ENCODE results near the gene APOO.
A peak's percentile ranks its signal among the peaks of the same experiment; 100 is the strongest.
"Not testable (repeated sequence)": the region's sequence is repeated elsewhere in the genome, so short reads cannot be mapped to it uniquely, and the experiment has no call there.

APOO gene

DNA sequence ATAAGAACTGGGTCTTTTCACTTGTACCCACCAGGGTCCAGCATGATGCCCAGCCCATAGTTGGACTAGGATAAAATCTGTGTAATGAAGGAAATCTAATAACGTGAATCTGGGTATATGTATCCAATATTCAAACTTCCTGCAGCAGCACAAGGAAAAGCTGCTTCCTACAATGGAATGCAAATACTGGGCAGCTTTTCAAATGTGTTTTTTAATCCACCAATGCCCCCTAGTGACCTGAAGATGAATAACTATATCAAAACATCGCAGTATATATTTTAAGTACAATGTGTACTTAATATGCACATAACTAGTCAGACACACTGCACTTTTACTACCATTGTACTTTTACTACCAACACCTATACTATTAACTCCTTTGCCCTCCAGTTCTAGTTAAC, 5.3 kb downstream of the APOO start:
- no peak for DNase-seq (ENCODE audit: low spot score)

DNA sequence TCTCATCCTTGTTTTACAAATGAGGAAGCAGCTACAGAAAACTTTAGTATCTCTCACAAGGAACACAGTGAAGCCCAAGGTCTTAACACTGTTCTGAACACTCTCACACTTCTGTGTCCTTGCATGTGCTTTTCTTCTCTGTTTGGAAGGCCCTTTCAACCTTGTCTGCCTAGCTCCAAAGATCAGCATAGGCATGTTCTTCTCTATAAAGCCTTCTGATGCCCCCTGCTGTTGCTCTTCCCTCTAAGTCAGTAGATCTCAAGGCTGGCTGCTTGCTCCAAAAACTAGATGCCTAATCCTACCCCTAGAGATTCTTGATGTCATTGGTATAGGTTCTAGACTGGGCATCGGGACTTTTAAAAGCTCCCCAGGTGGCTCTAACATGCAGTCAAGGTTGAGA, 5.9 kb downstream of the APOO start:
- DNase-seq (ENCODE audit: low spot score): peak; percentile 85

DNA sequence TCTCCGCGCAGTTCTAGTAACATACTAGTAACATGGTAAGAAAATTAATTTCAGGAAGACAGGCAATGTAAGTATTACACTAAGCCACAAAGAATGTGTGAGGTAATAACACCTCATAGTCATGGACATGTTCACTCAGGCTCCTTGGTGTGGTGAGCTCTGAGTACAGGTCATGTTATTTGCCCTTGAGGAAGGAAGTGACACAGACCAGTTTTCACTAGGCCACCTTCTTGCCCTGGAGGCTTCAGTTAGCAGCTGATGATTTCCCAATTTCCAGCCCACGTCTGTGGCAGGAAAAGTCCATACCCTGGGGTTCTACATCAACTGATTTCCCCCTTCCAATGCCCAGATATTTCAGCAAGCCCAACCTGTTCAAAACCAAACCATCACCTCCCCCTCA, 6.7 kb downstream of the APOO start:
- no peak for DNase-seq (ENCODE audit: low spot score)

DNA sequence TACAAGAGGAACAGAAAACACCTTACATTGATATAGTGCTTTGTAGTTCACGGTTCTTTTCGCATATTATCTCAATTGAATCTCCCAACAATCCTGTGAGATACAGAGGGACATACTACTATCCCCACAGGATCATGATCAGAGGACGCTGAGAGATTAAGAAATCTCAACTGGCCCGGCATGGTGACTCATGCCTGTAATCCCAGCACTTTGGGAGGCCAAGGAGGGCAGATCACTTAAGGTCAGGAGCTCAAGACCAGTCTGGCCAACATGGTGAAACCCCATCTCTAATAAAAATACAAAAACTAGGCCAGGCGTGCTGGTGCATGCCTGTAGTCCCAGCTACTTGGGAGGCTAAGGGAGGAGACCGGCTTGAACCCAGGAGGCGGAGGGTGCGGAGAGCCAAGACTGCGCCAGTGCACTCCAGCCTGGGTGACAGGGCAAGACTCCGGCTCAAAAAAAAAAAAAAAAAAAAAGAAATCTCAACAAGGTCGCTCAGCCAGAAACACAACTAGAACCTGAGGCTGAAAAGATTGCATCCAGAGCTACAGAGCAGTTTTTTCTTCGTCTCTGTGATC, 7.4 kb downstream of the APOO start:
- no peak for DNase-seq (ENCODE audit: low spot score)

DNA sequence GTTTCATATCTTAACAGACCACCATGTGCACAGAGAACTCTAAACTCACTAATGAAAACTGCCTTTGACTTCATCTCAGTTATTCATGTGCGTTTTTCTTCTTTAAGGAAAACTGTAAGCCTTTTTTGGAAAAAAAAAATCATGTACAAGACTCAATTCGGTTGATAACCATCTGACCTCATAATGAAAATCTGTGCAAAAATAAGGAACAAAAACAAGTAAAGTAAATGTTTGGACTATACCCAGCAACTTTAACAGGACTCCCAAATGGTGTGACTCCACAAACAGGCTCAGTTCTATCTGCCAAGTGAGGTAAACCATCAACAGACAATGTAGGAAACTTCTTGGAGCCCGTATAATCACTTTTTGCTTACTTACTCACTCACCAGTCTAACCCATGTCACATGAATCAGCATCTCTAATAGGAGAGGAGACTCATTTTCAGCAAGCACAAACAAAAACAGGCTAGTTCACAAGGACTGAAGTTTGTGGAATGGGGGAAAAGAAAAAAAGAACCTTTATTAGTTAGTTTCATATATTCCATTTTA, 9.3 kb downstream of the APOO start:
- DNase-seq (ENCODE audit: low spot score): no peak

DNA sequence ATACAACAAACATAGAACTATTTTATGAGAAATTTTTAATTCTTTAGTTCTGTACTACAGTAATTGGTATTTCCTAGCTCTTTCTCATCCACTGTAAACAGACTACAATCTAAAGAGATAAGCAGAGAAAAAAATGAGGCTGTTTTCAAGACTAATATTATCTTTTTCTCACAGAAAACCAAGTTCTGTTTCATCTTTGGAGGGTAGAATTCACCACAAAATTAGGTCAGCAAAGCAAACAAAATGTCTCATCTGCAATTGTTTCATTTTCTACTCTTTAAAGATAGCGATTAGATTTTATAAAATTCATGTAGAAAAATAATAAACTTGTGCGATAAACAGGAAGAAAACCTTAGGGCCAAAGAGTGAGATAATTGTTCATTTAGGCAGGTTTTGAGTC, 10.8 kb downstream of the APOO start:
- DNase-seq (ENCODE audit: low spot score): no peak

DNA sequence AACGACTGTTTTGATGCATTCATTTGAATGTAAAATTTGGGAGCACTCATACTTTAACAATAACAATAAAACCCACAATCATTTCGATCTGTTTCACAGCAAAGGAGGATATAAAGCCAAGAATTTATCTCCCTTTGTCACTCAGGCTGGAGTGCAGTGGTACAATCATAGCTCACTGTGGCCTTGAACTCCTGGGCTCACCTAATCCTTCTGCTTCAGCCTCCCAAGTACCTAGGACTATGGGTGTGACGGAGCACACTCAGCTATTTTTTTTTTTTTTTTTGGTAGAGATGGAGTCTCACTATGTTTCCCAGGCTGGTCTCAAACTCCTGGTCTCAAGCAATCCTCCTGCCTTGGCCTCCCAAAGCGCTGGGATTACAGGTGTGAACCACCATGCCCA, 11.2 kb downstream of the APOO start:
- DNase-seq (ENCODE audit: low spot score): not testable (repeated sequence)

DNA sequence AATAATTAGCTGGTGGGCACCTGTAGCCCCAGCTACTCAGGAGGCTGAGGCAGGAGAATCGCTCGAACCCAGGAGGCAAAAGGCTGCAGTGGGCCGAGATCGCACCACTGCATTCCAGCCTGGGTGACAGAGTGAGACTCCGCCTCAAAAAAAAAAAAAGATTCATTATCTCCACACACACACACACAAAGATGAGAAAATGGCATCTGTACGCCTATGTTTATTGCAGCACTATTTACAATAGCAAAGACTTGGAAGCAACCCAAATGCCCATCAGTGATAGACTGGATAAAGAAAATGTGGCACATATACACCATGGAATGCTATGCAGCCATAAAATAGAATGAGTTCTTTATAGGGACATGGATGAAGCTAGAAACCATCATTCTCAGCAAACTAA, 12.7 kb downstream of the APOO start:
- DNase-seq (ENCODE audit: low spot score): not testable (repeated sequence)

DNA sequence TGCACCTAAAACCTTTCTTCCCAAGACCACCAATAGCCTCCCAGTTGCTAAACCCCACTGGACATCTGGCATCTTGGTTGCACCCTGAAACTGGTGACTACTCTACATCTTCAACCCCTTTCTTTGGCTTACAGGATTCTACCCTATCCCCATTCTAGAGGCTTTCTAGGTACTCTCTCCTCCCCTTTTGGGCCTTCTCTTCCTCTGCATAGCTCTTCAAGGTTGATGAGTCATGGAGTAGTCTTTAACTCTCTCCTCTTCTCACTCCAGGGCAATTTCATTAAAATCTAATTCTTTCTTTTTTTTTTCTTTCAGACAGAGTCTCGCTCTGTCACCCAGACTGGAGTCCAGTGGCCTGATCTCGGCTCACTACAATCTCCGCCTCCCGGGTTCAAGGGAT, 16.8 kb downstream of the APOO start:
- no peak for DNase-seq (ENCODE audit: low spot score)

DNA sequence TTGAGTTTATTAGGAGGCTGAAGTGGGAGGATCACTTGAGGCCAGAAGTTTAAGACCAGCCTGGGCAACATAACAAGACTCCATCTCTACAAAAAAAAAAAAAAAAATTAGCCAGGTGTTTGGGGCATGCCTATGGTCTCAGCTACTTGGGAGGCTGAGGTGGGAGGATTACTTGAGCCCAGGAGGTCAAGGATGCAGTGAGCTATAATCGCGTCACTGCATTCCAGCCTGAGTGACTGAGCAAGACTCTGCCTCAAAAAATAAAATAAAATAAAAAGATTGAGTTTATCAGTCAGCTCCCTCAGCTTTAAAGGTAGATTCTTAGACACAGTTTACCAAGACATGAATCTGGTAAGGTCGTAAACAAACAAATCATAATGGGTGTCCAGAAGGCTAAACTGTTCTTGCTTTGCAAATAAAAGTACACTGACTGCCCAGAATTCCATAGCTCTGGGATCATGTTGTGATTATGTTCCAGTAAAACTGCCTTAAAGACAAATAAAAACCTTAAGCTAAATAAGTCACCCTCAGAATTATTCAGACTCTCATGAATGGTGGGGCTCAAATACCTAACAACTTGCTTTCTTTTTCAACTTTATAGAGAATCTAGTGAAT, 18.7 kb downstream of the APOO start:
- DNase-seq (ENCODE audit: low spot score): no peak

DNA sequence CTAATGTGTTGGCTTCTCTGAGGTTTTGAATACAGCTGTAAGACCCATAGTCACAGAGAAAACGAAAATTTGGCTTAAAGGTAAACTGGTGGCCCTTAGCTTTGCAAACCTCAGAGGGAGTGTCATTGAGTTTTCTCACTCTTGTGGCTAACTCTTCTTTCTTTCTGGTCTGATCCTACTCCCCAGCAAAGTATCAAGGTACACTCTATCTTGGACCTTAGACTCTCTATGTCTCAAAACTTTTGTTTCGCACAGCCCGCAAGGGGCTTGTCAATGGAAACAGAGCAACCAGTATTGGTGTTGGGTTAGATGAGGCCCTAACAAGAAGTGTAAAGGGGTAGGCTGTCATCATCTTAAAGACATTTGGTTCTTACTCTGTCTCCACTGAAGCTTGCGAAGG, 19.8 kb downstream of the APOO start:
- DNase-seq (ENCODE audit: low spot score): no peak

DNA sequence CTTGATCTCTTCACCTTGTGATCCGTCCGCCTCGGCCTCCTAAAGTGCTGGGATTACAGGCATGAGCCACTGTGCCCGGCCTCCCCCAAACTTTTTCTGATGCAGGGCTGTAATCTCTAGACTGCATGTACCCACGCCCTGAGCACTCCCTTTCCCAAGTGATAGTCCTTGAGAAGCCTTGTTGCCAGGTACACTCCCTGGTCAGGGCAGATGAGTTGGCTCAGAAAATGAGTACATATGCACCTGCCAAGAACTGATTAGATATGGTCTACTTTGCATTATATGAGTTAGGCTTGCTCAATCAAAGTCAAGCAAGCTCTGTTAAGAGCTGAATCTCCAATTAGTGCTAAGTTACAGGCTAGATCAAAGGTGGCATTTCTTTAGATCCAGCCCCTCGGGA, 20.3 kb downstream of the APOO start:
- DNase-seq (ENCODE audit: low spot score): no peak

DNA sequence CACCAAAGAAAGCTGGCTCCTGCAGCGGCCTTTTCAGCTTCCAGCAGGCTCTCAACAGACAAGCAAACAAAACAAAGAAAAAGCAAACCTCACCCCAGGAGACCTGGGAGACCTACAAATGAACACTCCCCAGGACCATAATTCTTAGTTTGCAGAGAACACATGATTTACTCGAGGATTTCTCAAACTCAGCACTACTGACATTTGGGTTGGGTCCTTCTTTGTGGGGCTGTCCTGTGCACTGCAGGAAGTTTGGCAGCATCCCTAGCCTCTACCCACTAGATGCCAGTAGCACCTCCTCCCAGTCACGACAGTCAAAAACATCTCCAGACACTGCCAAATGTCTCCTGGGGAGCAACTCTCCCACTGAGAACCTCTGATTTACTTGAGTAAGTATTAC, 21.9 kb downstream of the APOO start:
- no peak for DNase-seq (ENCODE audit: low spot score)

DNA sequence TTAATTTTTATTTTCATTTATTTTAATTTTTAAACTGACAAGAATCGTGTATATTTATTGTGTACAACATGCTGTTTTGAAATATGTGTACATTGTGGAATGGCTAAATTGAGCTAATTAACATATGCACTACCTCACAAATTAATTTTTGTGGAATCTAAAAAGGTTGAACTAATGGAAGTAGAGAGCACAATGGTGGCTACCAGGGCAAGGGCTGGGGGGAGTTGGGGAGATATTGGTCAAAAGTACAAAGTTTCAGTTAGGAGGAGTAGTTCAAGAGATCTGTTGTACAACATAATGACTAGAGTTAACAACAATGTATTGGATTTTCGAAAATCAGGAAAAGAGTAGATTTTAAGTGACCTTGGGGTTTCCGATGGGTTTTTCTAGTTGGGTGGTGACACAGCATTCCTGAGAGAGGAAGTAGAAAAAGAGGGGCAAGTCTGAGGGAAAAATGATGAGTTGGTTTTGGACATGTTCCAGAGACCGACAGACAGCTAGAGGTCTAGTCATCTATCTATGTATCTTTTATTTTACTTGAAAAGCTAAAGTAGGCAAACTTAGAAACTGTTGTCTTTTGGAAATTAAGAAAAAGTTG, 23.2 kb downstream of the APOO start:
- DNase-seq (ENCODE audit: low spot score): no peak

DNA sequence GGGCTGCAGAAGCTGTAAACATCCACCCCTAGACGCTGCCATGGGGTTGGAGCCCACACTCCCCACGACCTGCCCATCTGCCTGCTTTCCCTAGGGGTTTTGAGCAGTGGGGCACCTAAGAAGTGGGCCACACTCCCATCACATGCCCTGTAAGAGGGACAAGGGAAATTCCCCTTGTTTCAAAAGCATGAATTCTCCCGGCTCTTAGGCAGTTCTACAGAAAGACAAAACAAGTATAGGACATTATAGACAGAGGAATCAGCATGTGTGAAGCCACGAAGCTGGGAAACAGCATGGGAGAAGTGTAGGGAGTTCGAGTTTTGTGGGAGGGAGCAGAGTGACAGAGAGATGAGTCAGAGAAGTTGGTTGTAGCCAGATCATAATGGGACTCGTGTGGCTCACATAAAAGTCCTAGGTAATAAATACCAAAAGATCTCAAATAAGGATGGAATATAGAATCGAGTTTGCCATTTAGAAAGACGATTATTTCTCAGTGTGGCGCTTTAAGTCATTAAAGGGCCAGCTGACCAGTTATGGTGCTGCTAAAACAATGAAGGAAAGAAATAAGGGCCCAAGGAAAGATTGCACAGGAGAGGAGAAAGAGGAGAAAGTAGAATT, 23.9 kb downstream of the APOO start:
- DNase-seq (ENCODE audit: low spot score): no peak

DNA sequence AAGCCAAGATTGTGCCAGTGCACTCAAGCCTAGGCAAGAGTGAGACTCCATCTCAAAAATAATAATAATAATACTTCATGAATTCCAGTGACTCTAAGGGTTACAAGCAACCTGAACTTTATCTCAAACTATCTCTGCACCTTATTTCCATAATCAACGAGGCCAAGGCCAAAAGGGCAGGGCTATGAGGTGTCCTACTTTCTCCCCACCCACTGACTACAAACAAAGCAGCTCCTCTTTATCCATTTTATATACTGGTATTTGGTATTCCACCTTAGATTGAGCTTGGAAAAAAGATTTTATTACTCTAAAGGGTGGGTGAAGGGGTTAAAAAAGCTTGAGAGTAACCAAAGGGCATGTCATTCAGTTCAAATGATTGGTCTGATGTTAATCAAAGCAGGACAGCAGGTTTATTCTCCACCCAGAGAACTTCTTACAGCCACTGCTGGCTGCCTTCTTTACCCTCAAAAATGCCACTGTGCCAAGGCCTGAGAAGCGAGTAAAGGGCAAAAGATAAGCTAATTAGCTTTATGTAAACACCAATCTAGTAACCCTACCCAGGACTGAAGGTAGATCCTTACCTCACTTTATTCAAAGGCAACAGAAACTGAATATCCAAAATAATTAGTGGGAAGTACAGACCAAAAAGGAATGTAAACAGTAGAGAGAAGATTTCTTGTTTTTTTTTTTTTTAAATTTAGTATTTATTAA, 28.2 kb downstream of the APOO start:
- no peak for DNase-seq (ENCODE audit: low spot score)

DNA sequence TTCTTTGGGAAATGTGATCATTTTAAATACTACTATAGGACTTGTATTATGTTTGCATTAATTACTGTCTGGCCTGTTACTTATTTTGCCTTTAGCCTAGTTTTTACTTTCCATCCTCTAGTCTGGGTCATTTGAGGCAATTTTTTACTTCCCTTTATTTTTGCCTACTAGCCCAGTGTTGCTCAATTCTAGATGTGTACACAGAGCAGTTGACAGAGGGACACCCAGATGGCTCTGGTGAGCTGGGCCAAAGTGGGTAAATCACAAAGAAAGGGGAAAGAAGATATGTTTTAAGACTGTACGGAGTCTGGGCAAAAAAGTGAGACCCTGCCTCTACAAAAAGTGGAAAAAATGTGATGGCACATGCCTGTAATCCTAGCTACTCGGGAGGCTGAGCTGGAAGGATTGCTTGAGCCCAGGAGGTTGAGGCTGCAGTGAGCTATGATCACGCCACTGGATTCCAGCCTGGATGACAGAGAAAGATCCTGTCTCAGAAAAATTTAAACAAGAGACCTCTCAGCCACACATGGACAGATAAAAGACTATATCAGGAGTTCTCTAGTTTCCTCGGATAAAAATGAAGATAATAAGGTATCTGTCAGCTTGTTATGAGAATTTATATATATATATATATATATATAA, 35.7 kb downstream of the APOO start:
- no peak for DNase-seq (ENCODE audit: low spot score)

DNA sequence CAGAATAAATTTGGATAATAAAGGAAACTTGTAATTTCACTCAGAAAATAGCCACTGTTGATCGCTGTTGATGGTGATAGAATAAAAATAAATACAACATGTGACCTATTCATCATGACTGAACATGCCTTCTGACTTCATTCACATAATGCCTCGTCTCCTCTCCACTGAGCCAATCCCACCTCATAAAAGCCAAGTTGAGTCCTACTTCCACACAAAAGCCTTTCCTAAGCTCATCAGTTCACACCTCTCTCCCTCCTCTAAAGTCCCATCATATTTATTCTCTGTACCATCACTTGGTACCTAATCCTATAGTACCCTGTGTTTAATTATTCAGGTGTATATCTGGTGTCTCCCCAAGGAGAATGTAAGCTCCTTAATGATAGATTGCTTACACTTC, 37.7 kb downstream of the APOO start:
- no peak for DNase-seq (ENCODE audit: low spot score)

DNA sequence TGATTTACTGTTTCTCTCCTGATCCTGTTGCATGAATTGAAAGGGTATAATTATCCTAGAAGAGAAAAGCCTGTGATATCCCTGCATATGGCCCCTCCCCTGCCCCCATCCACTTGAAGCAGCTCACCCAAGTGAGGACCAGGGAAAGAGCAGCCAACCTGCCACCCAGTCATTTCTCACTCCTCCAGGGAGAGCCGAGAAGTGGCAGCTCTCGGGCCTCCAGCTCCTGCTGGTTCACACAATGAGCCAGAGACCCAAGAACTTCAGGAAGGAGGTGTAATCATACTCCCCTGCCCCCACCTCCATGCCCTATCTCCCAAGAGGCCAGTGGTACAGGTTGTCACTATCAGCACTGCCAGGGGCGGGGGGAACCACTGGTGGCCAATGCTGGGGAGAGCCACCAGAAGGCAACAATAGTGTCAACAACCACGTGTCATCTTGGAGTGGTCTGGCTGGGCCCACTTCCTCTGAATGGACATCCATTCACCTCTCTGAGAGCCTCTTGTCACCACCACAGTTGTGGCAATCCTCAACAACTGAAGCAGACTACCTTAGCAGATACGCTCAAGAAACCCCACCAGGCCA, 42.9 kb downstream of the APOO start:
- no peak for DNase-seq (ENCODE audit: low spot score)

DNA sequence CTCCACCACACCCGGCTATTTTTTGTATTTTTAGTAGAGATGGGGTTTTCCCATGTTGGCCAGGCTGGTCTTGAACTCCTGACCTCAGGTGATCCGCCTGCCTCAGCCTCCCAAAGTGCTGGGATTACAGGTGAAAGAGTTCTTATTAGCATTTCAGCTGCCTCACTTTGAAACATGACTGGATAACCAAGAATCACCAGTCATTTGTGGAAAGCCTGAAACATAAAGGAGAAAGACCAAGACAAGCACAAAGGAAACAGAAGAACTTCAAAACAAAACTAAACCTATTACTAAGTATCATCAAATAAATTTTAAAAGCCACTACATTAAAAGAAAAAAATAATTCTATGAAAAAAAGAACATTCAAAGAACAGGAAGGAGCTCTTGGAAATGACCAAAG, 45.8 kb downstream of the APOO start:
- DNase-seq (ENCODE audit: low spot score): not testable (repeated sequence)

DNA sequence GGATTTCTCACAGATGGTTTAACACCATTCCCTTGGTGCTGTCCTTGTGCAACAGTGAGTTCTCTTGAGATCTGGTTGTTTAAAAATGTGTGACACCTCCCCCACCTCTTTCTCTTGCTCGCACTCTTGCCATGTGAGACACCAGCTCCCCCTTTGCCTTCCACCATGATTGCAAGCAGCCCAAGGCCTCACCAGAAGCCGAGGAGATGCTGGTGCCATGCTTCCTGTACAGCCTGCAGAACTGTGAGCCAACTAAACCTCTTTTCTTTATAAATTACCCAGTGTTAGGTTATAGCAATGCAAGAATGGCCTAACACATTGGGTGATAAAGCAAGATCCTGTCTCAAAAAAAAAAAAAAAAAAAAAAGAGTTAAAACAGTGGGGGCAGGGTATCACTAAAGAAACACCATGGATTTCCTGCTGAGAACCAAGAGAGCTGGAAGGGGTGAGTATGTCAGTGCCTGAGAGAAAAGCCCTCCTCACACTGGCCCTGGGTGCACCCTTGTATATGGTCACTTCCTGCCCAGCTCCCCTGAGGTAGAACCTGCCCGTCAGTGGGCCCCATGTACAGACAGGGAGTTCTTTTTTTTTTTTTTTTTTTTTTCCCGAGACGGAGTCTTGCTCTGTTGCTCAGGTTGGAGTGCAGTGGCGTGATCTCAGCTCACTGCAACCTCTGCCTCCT, 46.4 kb downstream of the APOO start:
- no peak for DNase-seq (ENCODE audit: low spot score)
